Upper lobe of right lung (tissue), 1 donor: ENCODE results near the gene SHROOM3. TPM values are rescaled to one million over a fixed set of nuclear protein-coding genes. Genes with fewer than 3 reads are reported as not detected.

Experiments
- ATAC-seq: fragments of 200-7000 bp; cut with Tn5 transposase; one replicate; pipeline ENCODE4 v1.9.1; 2020; ENCODE audit warnings: mild to moderate bottlenecking, moderate library complexity
- DNase-seq: peaks from one replicate; pipeline ENCODE4 v3.0.0-alpha.2; 2020
- H3K27ac ChIP-seq: fragments of 200-600 bp; one replicate; pipeline ENCODE4 v1.8.0; 2022
- H3K27me3 ChIP-seq: fragments of 200-600 bp; one replicate; pipeline ENCODE4 v1.8.0; 2022; ENCODE audit warnings: mild to moderate bottlenecking
- H3K36me3 ChIP-seq: fragments of 200-600 bp; one replicate; pipeline ENCODE4 v1.8.0; 2022
- H3K4me1 ChIP-seq: fragments of 200-600 bp; one replicate; pipeline ENCODE4 v1.8.0; 2022
- H3K4me3 ChIP-seq: fragments of 200-600 bp; one replicate; pipeline ENCODE4 v1.8.0; 2022; ENCODE audit warnings: mild to moderate bottlenecking
- H3K9me3 ChIP-seq: fragments of 200-600 bp; one replicate; pipeline ENCODE4 v1.8.0; 2022
- CTCF ChIP-seq: fragments of 200-600 bp; IDR thresholded peaks from one replicate; pipeline ENCODE4 v1.8.0; 2022; ENCODE audit warnings: antibody characterized with exemption
- intact Hi-C: fragments of 100-400 bp; cut with DNase I; formaldehyde crosslinking; loops from one replicate; pipeline ENCODE4 v1.11.0; 2022
- total RNA-seq: library from RNA; stranded (reverse); fragmentation: NEBNext Ultra II Directional; extraction: Animal tissue kit (Norgen Biotek cat#: 25700); gene quantifications from one replicate; pipeline ENCODE4 v1.2.1, GENCODE V29; 2021
- donor health status: DM: no; HTN: yes; CAD: no; lungs with severe emphysema.

The SHROOM3 gene
- total RNA-seq, 1 donor from 2014 or later: 73.3 TPM

- Histone ChIP-seq H3K27me3 (no peaks in the 10 kb centered on the region), H3K4me1 (peaks cover 6% of the 10 kb centered on the region), H3K9me3 (no peaks in the 10 kb centered on the region), H3K36me3 (no peaks in the 10 kb centered on the region), H3K27ac (no peak overlapping the region), H3K4me3 (no peak overlapping the region)
- ATAC-seq (no peak), DNase-seq (no peak)
- intact Hi-C loops: no loop called here
- no peak for TF ChIP-seq CTCF
Measured at GRCh38 chr4:76644831-76645485, 209.9 kb downstream of the SHROOM3 start.

DNA sequence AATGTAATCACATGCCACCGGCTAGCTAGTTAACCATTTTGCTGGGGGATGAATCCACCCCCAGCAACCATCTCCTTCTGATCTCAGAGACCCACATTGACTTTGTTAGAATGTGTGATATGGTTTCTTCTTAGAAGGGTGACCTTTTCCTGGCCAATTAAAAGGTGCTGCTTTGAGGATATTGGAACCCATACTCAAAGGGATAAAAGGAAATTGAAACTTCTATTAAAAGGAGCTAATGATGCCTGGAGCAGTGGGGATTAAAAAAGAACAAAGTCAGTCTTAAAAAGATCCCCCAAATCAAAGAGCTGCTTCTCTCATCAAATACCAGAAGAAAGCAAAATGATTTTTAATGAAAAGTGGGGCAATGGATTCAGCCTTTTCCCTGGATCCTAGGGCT, 214.1 kb downstream of the SHROOM3 start:
- no peak for TF ChIP-seq CTCF
- Histone ChIP-seq H3K9me3 (no peaks in the 10 kb centered on the region), H3K27ac (no peak overlapping the region), H3K4me3 (no peak overlapping the region), H3K36me3 (no peaks in the 10 kb centered on the region), H3K27me3 (no peaks in the 10 kb centered on the region), H3K4me1 (no peaks in the 10 kb centered on the region)
- DNase-seq (no peak), ATAC-seq (no peak)
- intact Hi-C loops: no loop called here

GRCh38 chr4:76651616-76652015, 216.6 kb downstream of the SHROOM3 start:
- ATAC-seq (no peak), DNase-seq (no peak)
- Histone ChIP-seq H3K36me3 (no peaks in the 10 kb centered on the region), H3K9me3 (no peaks in the 10 kb centered on the region), H3K27ac (no peak overlapping the region), H3K4me1 (no peaks in the 10 kb centered on the region), H3K4me3 (no peak overlapping the region), H3K27me3 (no peaks in the 10 kb centered on the region)
- intact Hi-C loops: no loop called here
- TF ChIP-seq CTCF: no peak

- H3K27ac ChIP-seq: no peak overlapping the region
- no peaks in the 10 kb centered on the region for H3K36me3 ChIP-seq
- ATAC-seq: no peak
Measured at GRCh38 chr4:76652389-76652788, 217.4 kb downstream of the SHROOM3 start.

DNA sequence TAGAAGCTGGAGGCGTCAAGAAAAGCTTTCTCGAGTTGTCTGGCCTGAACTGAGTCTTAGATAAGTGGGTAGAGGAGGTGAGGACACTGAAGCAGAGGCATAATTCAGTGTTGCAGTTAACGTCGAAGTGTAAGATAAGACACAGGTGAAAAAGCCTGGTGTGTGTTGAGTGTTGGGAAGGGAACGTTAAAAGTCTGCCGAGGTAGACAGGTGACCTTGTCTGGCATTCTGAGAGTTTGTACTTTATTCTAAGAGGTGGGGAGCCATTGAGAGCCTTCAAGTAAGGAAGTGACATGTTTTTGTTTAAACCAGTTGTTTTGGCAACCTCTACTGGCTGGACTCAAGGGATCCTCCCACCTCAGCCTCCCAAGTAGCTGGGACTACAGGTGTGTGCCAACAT, 219.1 kb downstream of the SHROOM3 start:
- Histone ChIP-seq H3K4me3 (no peak overlapping the region), H3K36me3 (no peaks in the 10 kb centered on the region), H3K27ac (no peak overlapping the region), H3K4me1 (no peaks in the 10 kb centered on the region), H3K27me3 (no peaks in the 10 kb centered on the region), H3K9me3 (no peaks in the 10 kb centered on the region)
- intact Hi-C loops: no loop called here
- no peak for DNase-seq
- peak; percentile 77 for ATAC-seq
- TF ChIP-seq CTCF: no peak

More at GRCh38 chr4:76652389-76652788, 217.4 kb downstream of the SHROOM3 start:
- Histone ChIP-seq H3K9me3 (no peaks in the 10 kb centered on the region), H3K4me3 (no peak overlapping the region), H3K4me1 (no peaks in the 10 kb centered on the region), H3K27me3 (no peaks in the 10 kb centered on the region)
- intact Hi-C loops: no loop called here
- no peak for TF ChIP-seq CTCF
- DNase-seq: no peak

DNA sequence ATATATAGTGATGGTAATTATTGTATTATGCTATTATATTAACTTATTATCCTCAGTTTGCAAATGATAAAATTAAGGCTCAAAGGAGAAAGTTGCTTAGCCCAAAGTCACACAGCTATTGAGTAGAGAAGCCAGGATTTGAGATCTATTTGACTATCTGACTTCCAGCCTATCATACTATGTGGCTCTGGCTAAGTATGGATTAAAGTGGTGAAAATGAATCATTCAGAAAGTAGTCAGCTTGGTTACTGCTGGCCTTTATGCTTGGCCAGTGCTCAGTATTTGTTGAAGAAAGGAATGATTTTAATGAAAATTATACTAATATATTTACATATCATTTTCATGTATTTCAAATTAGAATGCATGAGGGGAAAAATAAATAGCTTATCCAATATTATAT, 219.8 kb downstream of the SHROOM3 start:
- H3K27ac ChIP-seq: no peak overlapping the region
- ATAC-seq: no peak

More for the DNA sequence above, 219.8 kb downstream of the SHROOM3 start:
- no peak for DNase-seq
- Histone ChIP-seq H3K27me3 (no peaks in the 10 kb centered on the region), H3K4me3 (no peak overlapping the region), H3K36me3 (no peaks in the 10 kb centered on the region), H3K9me3 (no peaks in the 10 kb centered on the region), H3K4me1 (no peaks in the 10 kb centered on the region)
- intact Hi-C loops: no loop called here
- no peak for TF ChIP-seq CTCF
